NB4 (cell line): ENCODE results near the gene CSNK2A1.

Experiments used
- DNase-seq: peaks from one replicate; pipeline ENCODE4 v3.0.0; 2010; ENCODE audit warnings: low read depth
- H3K4me3 ChIP-seq: one replicate; pipeline ENCODE4 v1.5.1; 2011; ENCODE audit warnings: mild to moderate bottlenecking, low read depth, low read length, moderate library complexity
- CTCF ChIP-seq: IDR thresholded peaks from one replicate; pipeline ENCODE4 v1.5.1; 2012; ENCODE audit warnings: low read depth, low read length
- MAX ChIP-seq: IDR thresholded peaks from 2 replicates; pipeline ENCODE4 v1.6.1; 2011; ENCODE audit warnings: low read depth, low read length
- MYC ChIP-seq: IDR thresholded peaks from 2 replicates; pipeline ENCODE4 v1.6.1; 2011; ENCODE audit warnings: low read depth, low read length
- POLR2A ChIP-seq: IDR thresholded peaks from 2 replicates; pipeline ENCODE4 v1.6.1; 2011; ENCODE audit warnings: mild to moderate bottlenecking; ENCODE audit not compliant: insufficient read length; ENCODE audit errors: extremely low read depth

The CSNK2A1 gene

GRCh38 chr20:568673-569415, 25.3 kb upstream of the CSNK2A1 start:
- no peak for TF ChIP-seq POLR2A
- no peak for TF ChIP-seq MYC
- no peak for TF ChIP-seq MAX
- TF ChIP-seq CTCF = no peak
- no peak overlapping the region for H3K4me3 ChIP-seq
- no peak for DNase-seq

GRCh38 chr20:568097-568652, 24.6 kb upstream of the CSNK2A1 start:
- TF ChIP-seq MAX (no peak), POLR2A (no peak), CTCF (no peak), MYC (no peak)
- no peak for DNase-seq
- H3K4me3 ChIP-seq = no peak overlapping the region

- no peak overlapping the region for H3K4me3 ChIP-seq
- TF ChIP-seq MYC = no peak
- no peak for DNase-seq
These were observed 20.6 kb upstream of the CSNK2A1 start for GRCh38 chr20:564192-564591.

- no peak for DNase-seq
- no peak overlapping the region for H3K4me3 ChIP-seq
- TF ChIP-seq CTCF = no peak
- TF ChIP-seq MAX = no peak
- no peak for TF ChIP-seq MYC
- no peak for TF ChIP-seq POLR2A
These were observed 19.6 kb upstream of the CSNK2A1 start for GRCh38 chr20:563187-563586.

- DNase-seq = no peak
- H3K4me3 ChIP-seq = no peak overlapping the region
These were observed 18.8 kb upstream of the CSNK2A1 start for GRCh38 chr20:562232-562897.

More at GRCh38 chr20:562232-562897, 18.8 kb upstream of the CSNK2A1 start:
- TF ChIP-seq CTCF = no peak
- no peak for TF ChIP-seq MYC
- no peak for TF ChIP-seq POLR2A
- TF ChIP-seq MAX = no peak
